Measurements from ENCODE around the gene LY6G6F. TPM values are rescaled to one million over a fixed set of nuclear protein-coding genes. Genes with fewer than 3 reads are reported as not detected.
A peak's percentile ranks its signal among the peaks of the same experiment; 100 is the strongest.

Gene LY6G6F
- total and polyA plus RNA-seq, 2 experiments from 2014 or later, result not detected

- peak within 1 kb of the TSS; percentile 95 for H3K27ac Mint-ChIP-seq
- no peaks in the 10 kb centered on the region for H3K27me3 ChIP-seq (ENCODE audit: insufficient read depth)
- H3K9me2 ChIP-seq (ENCODE audit: insufficient read depth), result no peaks in the 10 kb centered on the region
- peaks cover 12% of the 10 kb centered on the region; the same call in 1 of the 2 replicates for H3K36me3 ChIP-seq (ENCODE audit: insufficient read depth)
- TF ChIP-seq ZNF331 (CRISPR knock-in tag; IDR thresholded peaks at IDR 0.05; ENCODE audit: low read depth), result no peak
- TF ChIP-seq JUNB (IDR thresholded peaks at IDR 0.05; ENCODE audit: unreplicated experiment), result no peak
- TF ChIP-seq CREB1 (CRISPR knock-in tag; IDR thresholded peaks at IDR 0.05; ENCODE audit: low read depth), result 0 out of 2 replicates have a peak, but pooled peaks have one; percentile 24
- no peak for TF ChIP-seq ZNF114 (CRISPR knock-in tag; IDR thresholded peaks at IDR 0.05)
- TF ChIP-seq, protein P1, sequence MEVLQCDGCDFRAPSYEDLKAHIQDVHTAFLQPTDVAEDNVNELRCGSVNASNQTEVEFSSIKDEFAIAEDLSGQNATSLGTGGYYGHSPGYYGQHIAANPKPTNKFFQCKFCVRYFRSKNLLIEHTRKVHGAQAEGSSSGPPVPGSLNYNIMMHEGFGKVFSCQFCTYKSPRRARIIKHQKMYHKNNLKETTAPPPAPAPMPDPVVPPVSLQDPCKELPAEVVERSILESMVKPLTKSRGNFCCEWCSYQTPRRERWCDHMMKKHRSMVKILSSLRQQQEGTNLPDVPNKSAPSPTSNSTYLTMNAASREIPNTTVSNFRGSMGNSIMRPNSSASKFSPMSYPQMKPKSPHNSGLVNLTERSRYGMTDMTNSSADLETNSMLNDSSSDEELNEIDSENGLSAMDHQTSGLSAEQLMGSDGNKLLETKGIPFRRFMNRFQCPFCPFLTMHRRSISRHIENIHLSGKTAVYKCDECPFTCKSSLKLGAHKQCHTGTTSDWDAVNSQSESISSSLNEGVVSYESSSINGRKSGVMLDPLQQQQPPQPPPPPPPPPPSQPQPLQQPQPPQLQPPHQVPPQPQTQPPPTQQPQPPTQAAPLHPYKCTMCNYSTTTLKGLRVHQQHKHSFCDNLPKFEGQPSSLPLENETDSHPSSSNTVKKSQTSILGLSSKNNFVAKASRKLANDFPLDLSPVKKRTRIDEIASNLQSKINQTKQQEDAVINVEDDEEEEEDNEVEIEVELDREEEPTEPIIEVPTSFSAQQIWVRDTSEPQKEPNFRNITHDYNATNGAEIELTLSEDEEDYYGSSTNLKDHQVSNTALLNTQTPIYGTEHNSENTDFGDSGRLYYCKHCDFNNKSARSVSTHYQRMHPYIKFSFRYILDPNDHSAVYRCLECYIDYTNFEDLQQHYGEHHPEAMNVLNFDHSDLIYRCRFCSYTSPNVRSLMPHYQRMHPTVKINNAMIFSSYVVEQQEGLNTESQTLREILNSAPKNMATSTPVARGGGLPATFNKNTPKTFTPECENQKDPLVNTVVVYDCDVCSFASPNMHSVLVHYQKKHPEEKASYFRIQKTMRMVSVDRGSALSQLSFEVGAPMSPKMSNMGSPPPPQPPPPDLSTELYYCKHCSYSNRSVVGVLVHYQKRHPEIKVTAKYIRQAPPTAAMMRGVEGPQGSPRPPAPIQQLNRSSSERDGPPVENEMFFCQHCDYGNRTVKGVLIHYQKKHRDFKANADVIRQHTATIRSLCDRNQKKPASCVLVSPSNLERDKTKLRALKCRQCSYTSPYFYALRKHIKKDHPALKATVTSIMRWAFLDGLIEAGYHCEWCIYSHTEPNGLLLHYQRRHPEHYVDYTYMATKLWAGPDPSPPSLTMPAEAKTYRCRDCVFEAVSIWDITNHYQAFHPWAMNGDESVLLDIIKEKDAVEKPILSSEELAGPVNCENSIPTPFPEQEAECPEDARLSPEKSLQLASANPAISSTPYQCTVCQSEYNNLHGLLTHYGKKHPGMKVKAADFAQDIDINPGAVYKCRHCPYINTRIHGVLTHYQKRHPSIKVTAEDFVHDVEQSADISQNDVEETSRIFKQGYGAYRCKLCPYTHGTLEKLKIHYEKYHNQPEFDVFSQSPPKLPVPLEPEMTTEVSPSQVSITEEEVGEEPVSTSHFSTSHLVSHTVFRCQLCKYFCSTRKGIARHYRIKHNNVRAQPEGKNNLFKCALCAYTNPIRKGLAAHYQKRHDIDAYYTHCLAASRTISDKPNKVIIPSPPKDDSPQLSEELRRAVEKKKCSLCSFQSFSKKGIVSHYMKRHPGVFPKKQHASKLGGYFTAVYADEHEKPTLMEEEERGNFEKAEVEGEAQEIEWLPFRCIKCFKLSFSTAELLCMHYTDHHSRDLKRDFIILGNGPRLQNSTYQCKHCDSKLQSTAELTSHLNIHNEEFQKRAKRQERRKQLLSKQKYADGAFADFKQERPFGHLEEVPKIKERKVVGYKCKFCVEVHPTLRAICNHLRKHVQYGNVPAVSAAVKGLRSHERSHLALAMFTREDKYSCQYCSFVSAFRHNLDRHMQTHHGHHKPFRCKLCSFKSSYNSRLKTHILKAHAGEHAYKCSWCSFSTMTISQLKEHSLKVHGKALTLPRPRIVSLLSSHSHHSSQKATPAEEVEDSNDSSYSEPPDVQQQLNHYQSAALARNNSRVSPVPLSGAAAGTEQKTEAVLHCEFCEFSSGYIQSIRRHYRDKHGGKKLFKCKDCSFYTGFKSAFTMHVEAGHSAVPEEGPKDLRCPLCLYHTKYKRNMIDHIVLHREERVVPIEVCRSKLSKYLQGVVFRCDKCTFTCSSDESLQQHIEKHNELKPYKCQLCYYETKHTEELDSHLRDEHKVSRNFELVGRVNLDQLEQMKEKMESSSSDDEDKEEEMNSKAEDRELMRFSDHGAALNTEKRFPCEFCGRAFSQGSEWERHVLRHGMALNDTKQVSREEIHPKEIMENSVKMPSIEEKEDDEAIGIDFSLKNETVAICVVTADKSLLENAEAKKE (CRISPR knock-in tag; IDR thresholded peaks at IDR 0.05), result no peak
- no peak for TF ChIP-seq STAT1 (IDR thresholded peaks at IDR 0.05; ENCODE audit: unreplicated experiment)
- peak; percentile 88 for TF ChIP-seq POLR2AphosphoS5 (IDR thresholded peaks at IDR 0.05; ENCODE audit: low read depth)
- no peak for TF ChIP-seq NANOG (IDR thresholded peaks at IDR 0.05; ENCODE audit: borderline replicate concordance)
- no peak for TF ChIP-seq REST (IDR thresholded peaks at IDR 0.05; ENCODE audit: unreplicated experiment)
- TF ChIP-seq EZH2 (IDR thresholded peaks at IDR 0.05; ENCODE audit: low read depth, unreplicated experiment), result no peak
- TF ChIP-seq, protein P2, sequence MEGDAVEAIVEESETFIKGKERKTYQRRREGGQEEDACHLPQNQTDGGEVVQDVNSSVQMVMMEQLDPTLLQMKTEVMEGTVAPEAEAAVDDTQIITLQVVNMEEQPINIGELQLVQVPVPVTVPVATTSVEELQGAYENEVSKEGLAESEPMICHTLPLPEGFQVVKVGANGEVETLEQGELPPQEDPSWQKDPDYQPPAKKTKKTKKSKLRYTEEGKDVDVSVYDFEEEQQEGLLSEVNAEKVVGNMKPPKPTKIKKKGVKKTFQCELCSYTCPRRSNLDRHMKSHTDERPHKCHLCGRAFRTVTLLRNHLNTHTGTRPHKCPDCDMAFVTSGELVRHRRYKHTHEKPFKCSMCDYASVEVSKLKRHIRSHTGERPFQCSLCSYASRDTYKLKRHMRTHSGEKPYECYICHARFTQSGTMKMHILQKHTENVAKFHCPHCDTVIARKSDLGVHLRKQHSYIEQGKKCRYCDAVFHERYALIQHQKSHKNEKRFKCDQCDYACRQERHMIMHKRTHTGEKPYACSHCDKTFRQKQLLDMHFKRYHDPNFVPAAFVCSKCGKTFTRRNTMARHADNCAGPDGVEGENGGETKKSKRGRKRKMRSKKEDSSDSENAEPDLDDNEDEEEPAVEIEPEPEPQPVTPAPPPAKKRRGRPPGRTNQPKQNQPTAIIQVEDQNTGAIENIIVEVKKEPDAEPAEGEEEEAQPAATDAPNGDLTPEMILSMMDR (conservative IDR thresholded peaks at IDR 0.05; ENCODE audit: low read depth in 2 of 2), result no peak; a peak in 1 of 4 replicates
- no peak for TF ChIP-seq EZH2phosphoT487 (IDR thresholded peaks at IDR 0.05; ENCODE audit: unreplicated experiment)
- TF ChIP-seq ETS1 (IDR thresholded peaks at IDR 0.05), result no peak
- peaks cover 21% of the 10 kb centered on the region; the same call in 1 of the 2 replicates for H3F3A ChIP-seq (replicated peaks; ENCODE audit: low read depth)
- peaks cover 46% of the 10 kb centered on the region for H3K36me3 Mint-ChIP-seq (ENCODE audit: low read depth)
- peaks cover 49% of the 10 kb centered on the region for H3K4me1 Mint-ChIP-seq
- peak within 1 kb of the TSS; percentile 83 for H2AFZ ChIP-seq
- H3K4me3 Mint-ChIP-seq, result peak within 1 kb of the TSS; percentile 90
- peaks cover 23% of the 10 kb centered on the region for H3K4me1 ChIP-seq (ENCODE audit: insufficient read depth)
- H3K27ac ChIP-seq (ENCODE audit: low read depth), result peak within 1 kb of the TSS; percentile 95
- H3K4me3 ChIP-seq, result peak within 1 kb of the TSS; percentile 96
- peaks cover 41% of the 10 kb centered on the region for H3K79me2 ChIP-seq (replicated peaks; ENCODE audit: insufficient read depth)
- no peaks in the 10 kb centered on the region for H3K9me3 Mint-ChIP-seq
- H4K20me1 ChIP-seq (replicated peaks; ENCODE audit: insufficient read depth), result no peaks in the 10 kb centered on the region; the same call in 1 of the 2 replicates
- DNase-seq (ENCODE audit: low spot score) (peak; percentile 95), ATAC-seq (peak; percentile 85)
- H3K4me2 ChIP-seq, result peak within 1 kb of the TSS; percentile 98
- peaks cover 19% of the 10 kb centered on the region for H3K27me3 Mint-ChIP-seq (ENCODE audit: insufficient read depth, low read depth, poor library complexity)
These were observed 46.0 kb upstream of the LY6G6F start, which contains the start of gene C6orf47 for GRCh38 chr6:31660381-31661261. Gene C6orf47 (minus strand): TSS chr6:31660778. CDS start chr6:31659947, 831 bp downstream.
